GM21360 (cell line): ENCODE results near the gene GADD45B.
"Not testable (repeated sequence)": the region's sequence is repeated elsewhere in the genome, so short reads cannot be mapped to it uniquely, and the experiment has no call there.

Experiments used
- ATAC-seq: cut with Tn5 transposase; IDR thresholded peaks from one replicate; pipeline ENCODE4 v1.9.1; 2021; ENCODE audit warnings: mild to moderate bottlenecking, moderate library complexity; ENCODE audit not compliant: unreplicated experiment

GADD45B gene

GRCh38 chr19:2464389-2464788 is 11.5 kb upstream of the GADD45B start:
- ATAC-seq: no peak

- no peak for ATAC-seq
Observed at GRCh38 chr19:2468596-2468995, 7.3 kb upstream of the GADD45B start.

- no peak for ATAC-seq
Observed at GRCh38 chr19:2469102-2469914, 6.6 kb upstream of the GADD45B start.

GRCh38 chr19:2469915-2470200 is 6.1 kb upstream of the GADD45B start:
- ATAC-seq: not testable (repeated sequence)

GRCh38 chr19:2474232-2475017 is 1.5 kb upstream of the GADD45B start:
- ATAC-seq: peak; percentile 29

GRCh38 chr19:2475018-2475701 is 767 bp upstream of the GADD45B start:
- peak; percentile 7 for ATAC-seq

GRCh38 chr19:2476451-2477140 is 669 bp downstream of the GADD45B start:
- ATAC-seq: peak; percentile 2

GRCh38 chr19:2477141-2477710 is 1.3 kb downstream of the GADD45B start:
- ATAC-seq: no peak

- no peak for ATAC-seq
Observed at GRCh38 chr19:2477732-2478191, 1.8 kb downstream of the GADD45B start.

- no peak for ATAC-seq
Observed at GRCh38 chr19:2478278-2478755, 2.4 kb downstream of the GADD45B start.

GRCh38 chr19:2478756-2479555 is 3.0 kb downstream of the GADD45B start:
- ATAC-seq: no peak

GRCh38 chr19:2479556-2480194 is 3.7 kb downstream of the GADD45B start:
- no peak for ATAC-seq

GRCh38 chr19:2481466-2481865 is 5.5 kb downstream of the GADD45B start:
- ATAC-seq: no peak

GRCh38 chr19:2482354-2483038 is 6.6 kb downstream of the GADD45B start:
- ATAC-seq: no peak

GRCh38 chr19:2483084-2483483 is 7.2 kb downstream of the GADD45B start:
- no peak for ATAC-seq

GRCh38 chr19:2483484-2484151 is 7.7 kb downstream of the GADD45B start:
- ATAC-seq: no peak

GRCh38 chr19:2484178-2484937 is 8.4 kb downstream of the GADD45B start:
- no peak for ATAC-seq
